Measurements from ENCODE around the gene GAPDH.

- TF ChIP-seq CTCF (IDR thresholded peaks at IDR 0.05) = no peak
- no peak for TF ChIP-seq POLR2A (IDR thresholded peaks at IDR 0.05)
Measured at GRCh38 chr12:6548966-6549683, 14.8 kb downstream of the GAPDH start.

Data from lower leg skin (tissue), 3 donors.